Measurements from ENCODE around the gene IL1R2.

Gene IL1R2

DNA sequence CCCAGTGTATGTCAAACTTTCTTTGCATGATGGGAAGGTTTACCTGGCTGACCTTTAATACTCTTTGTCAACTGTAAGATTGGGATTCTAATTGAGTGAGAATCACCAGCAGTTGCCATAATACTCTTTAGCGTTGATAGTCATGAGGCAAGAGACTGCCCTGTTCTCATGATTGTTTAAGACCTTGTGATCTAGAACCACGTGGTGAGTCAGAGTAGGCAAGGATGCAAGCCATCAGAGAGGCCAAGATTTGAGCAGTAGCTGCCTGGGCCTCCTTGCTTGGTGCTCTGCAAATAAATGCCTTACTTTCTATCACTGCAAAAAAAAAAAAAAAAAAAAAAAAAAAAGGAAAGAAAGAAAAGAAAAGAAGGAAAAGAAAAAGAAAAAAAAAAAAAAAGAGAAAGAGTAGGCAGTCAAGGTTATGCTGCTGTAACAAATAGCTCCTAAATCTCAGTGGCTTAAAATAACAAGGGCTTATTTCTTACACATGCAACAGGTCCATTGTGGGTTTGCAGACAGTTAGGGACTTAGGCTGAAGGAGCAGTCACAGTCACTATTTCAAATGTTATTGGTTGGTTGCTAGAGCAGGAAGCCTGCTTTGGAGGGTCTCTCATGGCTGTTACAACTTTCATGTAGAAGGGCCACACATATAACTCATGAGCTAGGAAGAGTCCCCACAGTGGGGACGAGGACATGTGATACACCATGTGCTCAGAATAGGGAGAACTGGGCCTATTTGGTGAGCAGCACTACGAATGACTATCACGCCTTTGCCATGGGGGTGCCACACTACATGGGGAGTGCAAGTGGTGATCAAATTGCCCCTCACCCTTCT lies 21.7 kb downstream of the IL1R2 start:
- H3K4me3 ChIP-seq (replicated peaks; ENCODE audit: insufficient read depth, low read length) = no peak overlapping the region
- no peak for DNase-seq (ENCODE audit: low read depth in 1 of 2, low spot score in 1 of 2)
- TF ChIP-seq, protein P1, sequence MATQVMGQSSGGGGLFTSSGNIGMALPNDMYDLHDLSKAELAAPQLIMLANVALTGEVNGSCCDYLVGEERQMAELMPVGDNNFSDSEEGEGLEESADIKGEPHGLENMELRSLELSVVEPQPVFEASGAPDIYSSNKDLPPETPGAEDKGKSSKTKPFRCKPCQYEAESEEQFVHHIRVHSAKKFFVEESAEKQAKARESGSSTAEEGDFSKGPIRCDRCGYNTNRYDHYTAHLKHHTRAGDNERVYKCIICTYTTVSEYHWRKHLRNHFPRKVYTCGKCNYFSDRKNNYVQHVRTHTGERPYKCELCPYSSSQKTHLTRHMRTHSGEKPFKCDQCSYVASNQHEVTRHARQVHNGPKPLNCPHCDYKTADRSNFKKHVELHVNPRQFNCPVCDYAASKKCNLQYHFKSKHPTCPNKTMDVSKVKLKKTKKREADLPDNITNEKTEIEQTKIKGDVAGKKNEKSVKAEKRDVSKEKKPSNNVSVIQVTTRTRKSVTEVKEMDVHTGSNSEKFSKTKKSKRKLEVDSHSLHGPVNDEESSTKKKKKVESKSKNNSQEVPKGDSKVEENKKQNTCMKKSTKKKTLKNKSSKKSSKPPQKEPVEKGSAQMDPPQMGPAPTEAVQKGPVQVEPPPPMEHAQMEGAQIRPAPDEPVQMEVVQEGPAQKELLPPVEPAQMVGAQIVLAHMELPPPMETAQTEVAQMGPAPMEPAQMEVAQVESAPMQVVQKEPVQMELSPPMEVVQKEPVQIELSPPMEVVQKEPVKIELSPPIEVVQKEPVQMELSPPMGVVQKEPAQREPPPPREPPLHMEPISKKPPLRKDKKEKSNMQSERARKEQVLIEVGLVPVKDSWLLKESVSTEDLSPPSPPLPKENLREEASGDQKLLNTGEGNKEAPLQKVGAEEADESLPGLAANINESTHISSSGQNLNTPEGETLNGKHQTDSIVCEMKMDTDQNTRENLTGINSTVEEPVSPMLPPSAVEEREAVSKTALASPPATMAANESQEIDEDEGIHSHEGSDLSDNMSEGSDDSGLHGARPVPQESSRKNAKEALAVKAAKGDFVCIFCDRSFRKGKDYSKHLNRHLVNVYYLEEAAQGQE (IDR thresholded peaks at IDR 0.05; ENCODE audit: insufficient replicate concordance, low read depth) = no peak
- TF ChIP-seq POLR2AphosphoS5 (IDR thresholded peaks at IDR 0.05; ENCODE audit: low read depth) (no peak), SPI1 (IDR thresholded peaks at IDR 0.05; ENCODE audit: borderline replicate concordance, low read depth) (no peak), GABPA (IDR thresholded peaks at IDR 0.05; ENCODE audit: low read depth) (no peak)
- TF ChIP-seq, protein P2, sequence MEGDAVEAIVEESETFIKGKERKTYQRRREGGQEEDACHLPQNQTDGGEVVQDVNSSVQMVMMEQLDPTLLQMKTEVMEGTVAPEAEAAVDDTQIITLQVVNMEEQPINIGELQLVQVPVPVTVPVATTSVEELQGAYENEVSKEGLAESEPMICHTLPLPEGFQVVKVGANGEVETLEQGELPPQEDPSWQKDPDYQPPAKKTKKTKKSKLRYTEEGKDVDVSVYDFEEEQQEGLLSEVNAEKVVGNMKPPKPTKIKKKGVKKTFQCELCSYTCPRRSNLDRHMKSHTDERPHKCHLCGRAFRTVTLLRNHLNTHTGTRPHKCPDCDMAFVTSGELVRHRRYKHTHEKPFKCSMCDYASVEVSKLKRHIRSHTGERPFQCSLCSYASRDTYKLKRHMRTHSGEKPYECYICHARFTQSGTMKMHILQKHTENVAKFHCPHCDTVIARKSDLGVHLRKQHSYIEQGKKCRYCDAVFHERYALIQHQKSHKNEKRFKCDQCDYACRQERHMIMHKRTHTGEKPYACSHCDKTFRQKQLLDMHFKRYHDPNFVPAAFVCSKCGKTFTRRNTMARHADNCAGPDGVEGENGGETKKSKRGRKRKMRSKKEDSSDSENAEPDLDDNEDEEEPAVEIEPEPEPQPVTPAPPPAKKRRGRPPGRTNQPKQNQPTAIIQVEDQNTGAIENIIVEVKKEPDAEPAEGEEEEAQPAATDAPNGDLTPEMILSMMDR (IDR thresholded peaks at IDR 0.05; ENCODE audit: insufficient read depth, low read length) = no peak
- no peaks in the 10 kb centered on the region for H3K27me3 ChIP-seq (ENCODE audit: insufficient read depth, poor library complexity, severe bottlenecking)
- no peak overlapping the region for H3K27ac ChIP-seq (replicated peaks)

DNA sequence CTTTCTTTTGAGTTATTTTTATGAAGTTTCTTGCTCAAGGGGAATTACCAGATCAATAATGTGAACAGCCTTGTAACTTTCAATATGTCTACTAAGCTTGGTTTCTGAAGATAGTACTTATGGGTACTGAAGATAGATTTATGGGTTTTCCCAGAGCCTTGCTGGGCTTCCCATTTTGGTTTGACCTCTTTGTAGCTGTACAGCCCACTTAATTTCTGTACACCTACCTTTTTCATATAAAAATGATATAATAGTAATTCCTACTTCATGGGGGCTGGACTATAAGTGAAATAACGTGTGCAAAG lies 22.2 kb downstream of the IL1R2 start:
- DNase-seq (ENCODE audit: low read depth in 1 of 2, low spot score in 1 of 2) = no peak
- TF ChIP-seq POLR2AphosphoS5 (IDR thresholded peaks at IDR 0.05; ENCODE audit: low read depth) (no peak), GABPA (IDR thresholded peaks at IDR 0.05; ENCODE audit: low read depth) (no peak), SPI1 (IDR thresholded peaks at IDR 0.05; ENCODE audit: borderline replicate concordance, low read depth) (no peak)
- TF ChIP-seq, protein P2 (IDR thresholded peaks at IDR 0.05; ENCODE audit: insufficient read depth, low read length) = no peak
- TF ChIP-seq, protein P1 (IDR thresholded peaks at IDR 0.05; ENCODE audit: insufficient replicate concordance, low read depth) = no peak
- no peak overlapping the region for H3K4me3 ChIP-seq (replicated peaks; ENCODE audit: insufficient read depth, low read length)
- no peak overlapping the region for H3K27ac ChIP-seq (replicated peaks)
- no peaks in the 10 kb centered on the region for H3K27me3 ChIP-seq (ENCODE audit: insufficient read depth, poor library complexity, severe bottlenecking)

DNA sequence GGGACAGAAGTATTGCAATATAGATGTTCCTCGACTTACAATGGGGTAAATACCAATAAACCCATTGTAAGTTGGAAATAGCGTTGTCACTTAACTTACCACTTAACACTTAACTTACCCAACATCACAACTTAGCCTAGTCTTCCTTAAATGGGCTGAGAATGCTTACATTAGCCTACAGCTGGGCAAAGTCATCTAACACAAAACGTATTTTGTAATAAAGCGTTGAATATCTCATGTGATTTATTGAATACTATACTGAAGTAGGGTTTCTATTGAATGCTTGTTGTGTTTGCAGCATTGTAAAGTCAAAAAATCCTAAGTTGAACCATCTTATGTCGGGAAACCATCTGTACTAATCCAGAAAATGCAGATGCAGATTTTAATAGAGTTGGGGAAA lies 23.6 kb downstream of the IL1R2 start:
- Histone ChIP-seq H3K27me3 (ENCODE audit: insufficient read depth, poor library complexity, severe bottlenecking) (no peaks in the 10 kb centered on the region), H3K4me3 (replicated peaks; ENCODE audit: insufficient read depth, low read length) (no peak overlapping the region), H3K27ac (replicated peaks) (no peak overlapping the region)
- DNase-seq (ENCODE audit: low read depth in 1 of 2, low spot score in 1 of 2) = no peak
- TF ChIP-seq, protein P1 (IDR thresholded peaks at IDR 0.05; ENCODE audit: insufficient replicate concordance, low read depth) = no peak
- TF ChIP-seq POLR2AphosphoS5 (IDR thresholded peaks at IDR 0.05; ENCODE audit: low read depth) (no peak), GABPA (IDR thresholded peaks at IDR 0.05; ENCODE audit: low read depth) (no peak), SPI1 (IDR thresholded peaks at IDR 0.05; ENCODE audit: borderline replicate concordance, low read depth) (no peak)
- TF ChIP-seq, protein P2 (IDR thresholded peaks at IDR 0.05; ENCODE audit: insufficient read depth, low read length) = no peak

Measured in HL-60 (cell line).